ENCODE results near the gene HBA2. TPM values are rescaled to one million over a fixed set of nuclear protein-coding genes. Genes with fewer than 3 reads are reported as not detected.
A peak's percentile ranks its signal among the peaks of the same experiment; 100 is the strongest.

The HBA2 gene
- total and polyA plus RNA-seq, 9 of the 15 experiments (the other 6 are each of a cell fraction or from before 2014, with no cell fraction given): 40.4 to 853 (median 286) TPM

- TF ChIP-seq SMARCB1 (IDR thresholded peaks at IDR 0.05; ENCODE audit: insufficient read length, low read depth) (no peak), SREBF1 (IDR thresholded peaks at IDR 0.05; ENCODE audit: borderline replicate concordance, low read depth, low read length) (no peak), CHD2 (IDR thresholded peaks at IDR 0.05; ENCODE audit: low read depth, low read length) (peak; percentile 96), EWSR1 (IDR thresholded peaks at IDR 0.05; ENCODE audit: borderline replicate concordance, low read depth, partially characterized antibody) (no peak), FOXP4 (CRISPR knock-in tag; IDR thresholded peaks at IDR 0.05; ENCODE audit: borderline replicate concordance) (peak; percentile 100), FOXA1 (IDR thresholded peaks at IDR 0.05; ENCODE audit: borderline replicate concordance) (no peak), HMG20B (CRISPR knock-in tag; IDR thresholded peaks at IDR 0.05) (no peak), ZFP36 (IDR thresholded peaks at IDR 0.05; ENCODE audit: low read depth, low read length, partially characterized antibody) (peak; percentile 6), SNAPC5 (CRISPR knock-in tag; IDR thresholded peaks at IDR 0.05) (no peak), PYGO2 (tag; IDR thresholded peaks at IDR 0.05) (no peak), ZNF592 (IDR thresholded peaks at IDR 0.05) (peak; percentile 98), ZNF140 (CRISPR knock-in tag; IDR thresholded peaks at IDR 0.05) (no peak), PHF20 (IDR thresholded peaks at IDR 0.05; ENCODE audit: partially characterized antibody) (peak; percentile 46), PHB (CRISPR knock-in tag; IDR thresholded peaks at IDR 0.05) (peak; percentile 39; the same call in 1 of the 2 replicates), ETV6 (IDR thresholded peaks at IDR 0.05; ENCODE audit: borderline replicate concordance in 1 of 2, low read depth in 2 of 2, low read length in 1 of 2) (no peak), ETV6 (CRISPR knock-in tag; IDR thresholded peaks at IDR 0.05; ENCODE audit: borderline replicate concordance) (peak; percentile 100), KDM1A (IDR thresholded peaks at IDR 0.05) (no peak), CREB3L1 (IDR thresholded peaks at IDR 0.05; ENCODE audit: borderline replicate concordance, low read depth) (peak; percentile 91)
Measured at GRCh38 chr16:180681-181564, 8.2 kb downstream of the HBA2 start (continued).
